ENCODE results near the gene KRTCAP2. TPM values are rescaled to one million over a fixed set of nuclear protein-coding genes. Genes with fewer than 3 reads are reported as not detected.
"Not testable (repeated sequence)": the region's sequence is repeated elsewhere in the genome, so short reads cannot be mapped to it uniquely, and the experiment has no call there.

The KRTCAP2 gene
- total RNA-seq, 1 donor from 2014 or later, result 293 TPM

GRCh38 chr1:155168456-155169210 lies 4.5 kb downstream of the KRTCAP2 start:
- DNase-seq (ENCODE audit: low spot score), result peak; percentile 33

GRCh38 chr1:155168105-155168445 lies 5.0 kb downstream of the KRTCAP2 start:
- not testable (repeated sequence) for DNase-seq (ENCODE audit: low spot score)

GRCh38 chr1:155167166-155168104 lies 5.7 kb downstream of the KRTCAP2 start:
- DNase-seq (ENCODE audit: low spot score), result peak; percentile 89

- DNase-seq (ENCODE audit: low spot score), result peak; percentile 51
Measured at GRCh38 chr1:155166471-155167165, 6.5 kb downstream of the KRTCAP2 start.

- DNase-seq (ENCODE audit: low spot score), result peak; percentile 37
Measured at GRCh38 chr1:155166051-155166470, 7.0 kb downstream of the KRTCAP2 start.

GRCh38 chr1:155164625-155165024 lies 8.5 kb downstream of the KRTCAP2 start:
- not testable (repeated sequence) for DNase-seq (ENCODE audit: low spot score)

GRCh38 chr1:155163785-155164184 lies 9.3 kb downstream of the KRTCAP2 start:
- DNase-seq (ENCODE audit: low spot score), result not testable (repeated sequence)

GRCh38 chr1:155162631-155163030 lies 10.5 kb downstream of the KRTCAP2 start:
- DNase-seq (ENCODE audit: low spot score), result not testable (repeated sequence)

- DNase-seq (ENCODE audit: low spot score), result no peak
Measured at GRCh38 chr1:155160128-155160527, 13.0 kb downstream of the KRTCAP2 start.

GRCh38 chr1:155158991-155159390 lies 14.1 kb downstream of the KRTCAP2 start:
- no peak for DNase-seq (ENCODE audit: low spot score)

- DNase-seq (ENCODE audit: low spot score), result not testable (repeated sequence)
Measured at GRCh38 chr1:155155996-155156643, 17.0 kb downstream of the KRTCAP2 start.

GRCh38 chr1:155145491-155145890 lies 27.6 kb downstream of the KRTCAP2 start:
- no peak for DNase-seq (ENCODE audit: low spot score)

- no peak for DNase-seq (ENCODE audit: low spot score)
Measured at GRCh38 chr1:155141749-155142148, 31.4 kb downstream of the KRTCAP2 start.

GRCh38 chr1:155140630-155140953 lies 32.5 kb downstream of the KRTCAP2 start:
- DNase-seq (ENCODE audit: low spot score), result no peak

- peak; percentile 93 for DNase-seq (ENCODE audit: low spot score)
Measured at GRCh38 chr1:155139895-155140629, 33.0 kb downstream of the KRTCAP2 start, which contains the start of gene DPM3. Gene DPM3 (minus strand): TSS chr1:155140531. CDS start chr1:155140240, 291 bp downstream.

- DNase-seq (ENCODE audit: low spot score), result no peak
Measured at GRCh38 chr1:155137154-155137949, 35.8 kb downstream of the KRTCAP2 start.

GRCh38 chr1:155136748-155137147 lies 36.4 kb downstream of the KRTCAP2 start:
- no peak for DNase-seq (ENCODE audit: low spot score)

GRCh38 chr1:155135415-155136028 lies 37.6 kb downstream of the KRTCAP2 start, which contains the start of gene SLC50A1:
Gene SLC50A1 (plus strand): TSS chr1:155135852. CDS start chr1:155135912, 60 bp downstream.
- peak; percentile 96 for DNase-seq (ENCODE audit: low spot score)

GRCh38 chr1:155134880-155135414 lies 38.2 kb downstream of the KRTCAP2 start:
- peak; percentile 94 for DNase-seq (ENCODE audit: low spot score)
